NCI-H2107 treated with DMSO at 0.1 percent for 48 hours (cell line): ENCODE data around the gene LILRB3.

ENCODE experiments used
- DNase-seq: peaks from one replicate; lab custom pipeline; 2025; ENCODE audit not compliant: unreplicated experiment; lab: John Stamatoyannopoulos, UW

The LILRB3 gene

GRCh38 chr19:54169149-54169740, 53.6 kb downstream of the LILRB3 start:
- no peak for DNase-seq

DNA sequence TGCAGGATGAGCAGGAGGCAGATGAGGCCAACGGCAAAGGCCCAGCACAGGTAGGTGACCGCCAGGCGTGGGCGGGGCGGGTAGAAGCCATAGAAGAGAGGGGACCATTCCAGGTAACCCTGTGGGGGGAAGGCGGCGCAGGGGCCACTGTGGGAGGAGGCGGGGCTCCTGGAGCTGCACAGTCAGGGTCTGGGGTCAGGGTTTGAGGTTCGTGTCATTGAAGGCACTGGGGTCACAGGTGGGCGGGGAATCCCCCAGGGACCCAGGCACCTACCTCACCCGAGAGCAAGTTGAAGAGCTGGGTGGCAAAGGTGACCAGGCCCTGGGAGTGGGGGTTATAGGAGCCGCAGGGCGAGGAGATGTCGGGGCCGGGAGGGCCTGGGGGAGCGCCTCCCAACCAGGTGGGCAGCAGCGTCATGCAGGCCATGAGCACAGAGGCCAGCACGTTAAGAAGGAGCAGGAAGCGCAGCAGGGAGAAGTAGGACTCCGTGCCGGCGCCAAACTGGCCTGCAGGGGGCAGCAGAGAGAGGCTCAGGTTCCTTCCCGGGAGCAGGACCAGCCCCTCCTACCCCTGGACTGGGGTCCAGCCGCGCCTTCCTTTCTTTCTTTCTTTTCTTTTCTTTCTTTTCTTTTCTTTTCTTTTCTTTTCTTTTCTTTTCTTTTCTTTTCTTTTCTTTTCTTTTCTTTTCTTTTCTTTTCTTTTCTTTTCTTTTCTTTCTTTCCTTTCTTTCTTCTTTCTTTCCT, 54.5 kb downstream of the LILRB3 start:
- peak; percentile 61 for DNase-seq
